ENCODE results near the gene PDGFD. TPM values are rescaled to one million over a fixed set of nuclear protein-coding genes. Genes with fewer than 3 reads are reported as not detected.
A peak's percentile ranks its signal among the peaks of the same experiment; 100 is the strongest.

Gene PDGFD
- total and polyA plus RNA-seq, 12 donors = 6.0 to 17.5 (median 10.7) TPM

DNA sequence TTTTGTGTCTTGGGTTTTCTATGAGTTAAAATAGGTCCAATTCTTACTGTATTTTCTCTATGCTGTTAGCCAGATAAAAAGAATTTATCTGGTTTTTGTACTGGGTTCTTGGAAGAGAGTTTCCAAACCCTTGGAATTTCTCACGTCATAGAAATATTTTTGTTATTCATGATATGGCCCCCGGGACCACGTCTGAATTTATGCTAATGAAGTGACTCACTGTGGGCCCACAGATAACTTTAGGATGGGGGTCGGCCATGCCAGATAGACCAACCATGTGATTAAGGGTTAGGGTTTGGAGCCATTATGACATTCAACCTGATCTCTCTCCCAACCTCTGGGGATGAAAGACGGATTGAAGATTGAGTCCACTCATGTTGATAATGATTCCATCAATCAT lies 163.1 kb downstream of the PDGFD start:
- Histone ChIP-seq H3K9me3 (no peaks in the 10 kb centered on the region), H3K36me3 (no peaks in the 10 kb centered on the region), H3K4me3 (no peak overlapping the region), H3K27me3 (no peaks in the 10 kb centered on the region), H3K27ac (peak overlapping the region in 2 of 10 donors; percentile 6 to 54), H3K4me1 (no peaks in the 10 kb centered on the region)
- WGBS, 2 donors = 41 to 63% methylated on average over 5 of the region's 5 CpGs
- ATAC-seq (peak in 3 of 8 donors; percentile 34 to 53 (median 35)), DNase-seq (no peak)
- intact Hi-C loops (cut with DNase I) = no loop called here
- TF ChIP-seq, protein P1, sequence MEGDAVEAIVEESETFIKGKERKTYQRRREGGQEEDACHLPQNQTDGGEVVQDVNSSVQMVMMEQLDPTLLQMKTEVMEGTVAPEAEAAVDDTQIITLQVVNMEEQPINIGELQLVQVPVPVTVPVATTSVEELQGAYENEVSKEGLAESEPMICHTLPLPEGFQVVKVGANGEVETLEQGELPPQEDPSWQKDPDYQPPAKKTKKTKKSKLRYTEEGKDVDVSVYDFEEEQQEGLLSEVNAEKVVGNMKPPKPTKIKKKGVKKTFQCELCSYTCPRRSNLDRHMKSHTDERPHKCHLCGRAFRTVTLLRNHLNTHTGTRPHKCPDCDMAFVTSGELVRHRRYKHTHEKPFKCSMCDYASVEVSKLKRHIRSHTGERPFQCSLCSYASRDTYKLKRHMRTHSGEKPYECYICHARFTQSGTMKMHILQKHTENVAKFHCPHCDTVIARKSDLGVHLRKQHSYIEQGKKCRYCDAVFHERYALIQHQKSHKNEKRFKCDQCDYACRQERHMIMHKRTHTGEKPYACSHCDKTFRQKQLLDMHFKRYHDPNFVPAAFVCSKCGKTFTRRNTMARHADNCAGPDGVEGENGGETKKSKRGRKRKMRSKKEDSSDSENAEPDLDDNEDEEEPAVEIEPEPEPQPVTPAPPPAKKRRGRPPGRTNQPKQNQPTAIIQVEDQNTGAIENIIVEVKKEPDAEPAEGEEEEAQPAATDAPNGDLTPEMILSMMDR (IDR thresholded peaks at IDR 0.05) = no peak

GRCh38 chr11:103998826-103999508 lies 165.0 kb downstream of the PDGFD start:
- DNase-seq = no peak
- no peak for ATAC-seq
- H3K4me3 ChIP-seq = no peak overlapping the region
- TF ChIP-seq, protein P1 (IDR thresholded peaks at IDR 0.05) = no peak
- H3K36me3 ChIP-seq = no peaks in the 10 kb centered on the region
- 94 to 95% methylated on average over 5 of the region's 5 CpGs for WGBS, 2 donors
- H3K9me3 ChIP-seq = no peaks in the 10 kb centered on the region
- intact Hi-C loops (cut with DNase I) = no loop called here
- no peaks in the 10 kb centered on the region for H3K27me3 ChIP-seq
- no peak overlapping the region for H3K27ac ChIP-seq
- no peaks in the 10 kb centered on the region for H3K4me1 ChIP-seq

DNA sequence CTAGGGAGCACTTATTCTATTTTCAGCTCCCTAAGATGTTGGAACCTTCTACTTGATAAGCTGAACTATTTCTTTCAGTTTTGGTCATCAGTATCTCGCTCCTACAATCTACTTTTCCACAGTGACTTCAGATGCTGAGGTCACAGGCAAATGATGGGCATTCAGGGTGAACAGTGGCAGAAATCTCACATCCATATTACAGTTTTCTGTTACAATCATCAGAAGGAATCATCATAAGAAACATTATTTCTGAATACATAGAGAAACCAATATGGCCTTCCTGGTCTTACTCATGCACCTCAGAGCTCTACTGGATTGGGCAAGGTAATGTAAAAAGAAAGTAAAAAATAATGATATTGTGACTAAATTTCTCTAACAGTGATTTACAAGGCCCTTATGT lies 166.9 kb downstream of the PDGFD start:
- no peak overlapping the region for H3K27ac ChIP-seq
- no peaks in the 10 kb centered on the region for H3K4me1 ChIP-seq
- TF ChIP-seq, protein P1 (IDR thresholded peaks at IDR 0.05) = no peak
- no peaks in the 10 kb centered on the region for H3K36me3 ChIP-seq
- H3K9me3 ChIP-seq = no peaks in the 10 kb centered on the region
- no peaks in the 10 kb centered on the region for H3K27me3 ChIP-seq
- DNase-seq = no peak
- intact Hi-C loops (cut with DNase I) = no loop called here
- 92 to 98% methylated on average over 1 of the region's 1 CpG for WGBS, 2 donors
- H3K4me3 ChIP-seq = no peak overlapping the region
- ATAC-seq = no peak

- no peaks in the 10 kb centered on the region for H3K4me1 ChIP-seq
- H3K9me3 ChIP-seq = no peaks in the 10 kb centered on the region
- TF ChIP-seq, protein P1 (IDR thresholded peaks at IDR 0.05) = no peak
- H3K4me3 ChIP-seq = no peak overlapping the region
- 97% methylated on average over 4 of the region's 4 CpGs for WGBS, 2 donors
- no peaks in the 10 kb centered on the region for H3K36me3 ChIP-seq
- H3K27me3 ChIP-seq = no peaks in the 10 kb centered on the region
- intact Hi-C loops (cut with DNase I) = no loop called here
- DNase-seq (no peak), ATAC-seq (no peak)
- no peak overlapping the region for H3K27ac ChIP-seq
These were observed 168.1 kb downstream of the PDGFD start for GRCh38 chr11:103995896-103996295.

Measured in heart right ventricle (tissue), 16 donors.